ENCODE measurements around the gene DNMBP.

The DNMBP gene

DNA sequence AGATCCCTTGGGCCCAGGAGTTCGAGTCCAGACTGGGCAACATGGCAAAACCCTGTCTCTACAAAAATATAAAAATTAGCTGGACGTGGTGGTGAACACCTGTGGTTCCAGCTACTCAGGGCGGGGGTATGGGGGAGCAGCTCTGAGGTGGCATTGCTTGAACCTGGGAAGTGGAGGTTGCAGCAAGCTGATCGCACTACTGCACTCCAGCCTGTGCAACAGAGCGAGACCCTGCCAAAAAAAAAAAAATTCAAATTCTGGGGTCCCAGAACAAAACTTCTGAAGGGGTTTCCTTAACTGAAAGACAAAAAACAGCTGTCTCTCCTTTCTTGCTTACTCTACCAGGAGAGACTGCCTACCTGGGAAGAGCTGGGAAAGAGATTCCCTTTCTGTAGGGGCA is 27.0 kb downstream of the DNMBP start:
- Histone ChIP-seq H3K36me3 (ENCODE audit: insufficient read depth) (no peaks in the 10 kb centered on the region), H3K4me3 (IDR thresholded peaks at IDR 0.05; ENCODE audit: insufficient read depth, low read depth, low read length) (no peak overlapping the region), H3K27me3 (ENCODE audit: insufficient read depth, low read depth) (no peaks in the 10 kb centered on the region), H3K4me2 (no peak overlapping the region), H3K79me2 (ENCODE audit: insufficient read depth, low read depth) (no peaks in the 10 kb centered on the region), H3K9ac (no peak overlapping the region), H4K20me1 (ENCODE audit: insufficient read depth) (no peaks in the 10 kb centered on the region), H2AFZ (ENCODE audit: low read depth) (no peak overlapping the region), H3K27ac (no peak overlapping the region), H3K4me1 (ENCODE audit: low read depth, poor library complexity, severe bottlenecking) (peaks cover 17% of the 10 kb centered on the region)
- TF ChIP-seq, protein P1, sequence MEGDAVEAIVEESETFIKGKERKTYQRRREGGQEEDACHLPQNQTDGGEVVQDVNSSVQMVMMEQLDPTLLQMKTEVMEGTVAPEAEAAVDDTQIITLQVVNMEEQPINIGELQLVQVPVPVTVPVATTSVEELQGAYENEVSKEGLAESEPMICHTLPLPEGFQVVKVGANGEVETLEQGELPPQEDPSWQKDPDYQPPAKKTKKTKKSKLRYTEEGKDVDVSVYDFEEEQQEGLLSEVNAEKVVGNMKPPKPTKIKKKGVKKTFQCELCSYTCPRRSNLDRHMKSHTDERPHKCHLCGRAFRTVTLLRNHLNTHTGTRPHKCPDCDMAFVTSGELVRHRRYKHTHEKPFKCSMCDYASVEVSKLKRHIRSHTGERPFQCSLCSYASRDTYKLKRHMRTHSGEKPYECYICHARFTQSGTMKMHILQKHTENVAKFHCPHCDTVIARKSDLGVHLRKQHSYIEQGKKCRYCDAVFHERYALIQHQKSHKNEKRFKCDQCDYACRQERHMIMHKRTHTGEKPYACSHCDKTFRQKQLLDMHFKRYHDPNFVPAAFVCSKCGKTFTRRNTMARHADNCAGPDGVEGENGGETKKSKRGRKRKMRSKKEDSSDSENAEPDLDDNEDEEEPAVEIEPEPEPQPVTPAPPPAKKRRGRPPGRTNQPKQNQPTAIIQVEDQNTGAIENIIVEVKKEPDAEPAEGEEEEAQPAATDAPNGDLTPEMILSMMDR (conservative IDR thresholded peaks at IDR 0.05; ENCODE audit: low read depth, low read length) = no peak

DNA sequence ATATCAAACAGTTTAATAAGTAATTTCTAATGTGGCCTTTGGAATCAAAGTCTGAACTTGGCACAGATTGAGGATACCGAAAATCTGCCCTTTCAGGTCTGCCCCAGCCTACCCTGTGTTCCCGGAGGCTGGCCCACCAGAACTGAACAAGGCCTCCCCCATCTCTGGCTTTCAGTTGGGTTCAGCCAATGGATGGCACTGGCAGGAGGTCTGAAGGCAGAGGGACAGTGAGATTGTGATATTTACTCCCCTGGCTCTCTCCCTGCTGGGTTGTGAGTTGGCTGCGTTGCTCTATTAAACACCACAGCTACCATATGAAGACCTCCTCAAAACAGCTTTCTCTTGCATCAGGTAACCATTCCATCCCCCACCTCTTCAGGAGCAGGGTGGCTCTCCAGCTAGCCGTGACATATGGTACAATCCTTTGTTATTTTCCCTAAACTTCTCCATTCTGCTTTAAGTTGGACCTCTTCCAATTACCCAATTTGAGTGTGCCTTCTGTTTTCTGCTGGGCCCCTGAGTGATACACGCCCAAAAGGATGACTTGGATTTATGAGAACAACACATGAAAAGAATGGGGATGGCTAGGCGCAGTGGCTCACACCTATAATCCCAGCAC is 28.1 kb downstream of the DNMBP start:
- Histone ChIP-seq H3K4me1 (ENCODE audit: low read depth, poor library complexity, severe bottlenecking) (peaks cover 21% of the 10 kb centered on the region), H3K4me2 (no peak overlapping the region), H3K36me3 (ENCODE audit: insufficient read depth) (no peaks in the 10 kb centered on the region), H3K4me3 (IDR thresholded peaks at IDR 0.05; ENCODE audit: insufficient read depth, low read depth, low read length) (no peak overlapping the region), H2AFZ (ENCODE audit: low read depth) (no peak overlapping the region), H3K27ac (no peak overlapping the region), H3K9ac (no peak overlapping the region), H3K27me3 (ENCODE audit: insufficient read depth, low read depth) (no peaks in the 10 kb centered on the region), H3K79me2 (ENCODE audit: insufficient read depth, low read depth) (no peaks in the 10 kb centered on the region), H4K20me1 (ENCODE audit: insufficient read depth) (no peaks in the 10 kb centered on the region)
- TF ChIP-seq, protein P1 (conservative IDR thresholded peaks at IDR 0.05; ENCODE audit: low read depth, low read length) = no peak

DNA sequence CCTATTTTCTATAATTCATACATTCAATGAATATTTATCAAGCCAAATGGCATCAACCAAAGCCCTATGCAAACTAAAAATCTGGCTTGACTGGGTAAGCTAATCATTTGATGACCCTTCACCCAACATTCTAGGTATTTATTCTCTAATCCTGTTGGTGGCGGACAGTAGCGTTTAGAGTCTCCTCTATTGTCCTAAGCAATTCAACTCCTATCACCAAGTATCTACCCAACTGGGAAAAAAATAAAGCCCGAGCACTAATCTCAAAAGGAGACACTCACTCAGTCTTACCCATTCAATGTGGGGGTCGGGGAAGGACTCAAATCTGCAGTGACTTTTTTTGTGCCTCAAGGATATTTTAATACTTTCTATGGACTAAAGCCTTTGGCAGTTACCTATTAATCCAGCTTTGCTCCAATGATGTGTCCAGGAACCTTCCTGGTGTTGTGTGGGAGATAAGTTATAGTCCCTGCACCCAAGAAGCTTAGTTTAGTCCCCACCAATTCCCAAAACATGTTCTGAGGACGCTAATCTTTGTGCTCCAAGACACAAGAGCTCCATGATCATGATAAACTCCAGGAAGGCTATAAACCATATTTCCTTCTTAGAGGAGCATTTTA is 30.6 kb downstream of the DNMBP start:
- Histone ChIP-seq H3K36me3 (ENCODE audit: insufficient read depth) (no peaks in the 10 kb centered on the region), H2AFZ (ENCODE audit: low read depth) (no peak overlapping the region), H3K79me2 (ENCODE audit: insufficient read depth, low read depth) (no peaks in the 10 kb centered on the region), H3K4me2 (no peak overlapping the region), H3K4me1 (ENCODE audit: low read depth, poor library complexity, severe bottlenecking) (peaks cover 19% of the 10 kb centered on the region), H3K27ac (no peak overlapping the region), H3K27me3 (ENCODE audit: insufficient read depth, low read depth) (no peaks in the 10 kb centered on the region), H3K9ac (no peak overlapping the region), H4K20me1 (ENCODE audit: insufficient read depth) (no peaks in the 10 kb centered on the region), H3K4me3 (IDR thresholded peaks at IDR 0.05; ENCODE audit: insufficient read depth, low read depth, low read length) (no peak overlapping the region)
- TF ChIP-seq, protein P1 (conservative IDR thresholded peaks at IDR 0.05; ENCODE audit: low read depth, low read length) = no peak

DNA sequence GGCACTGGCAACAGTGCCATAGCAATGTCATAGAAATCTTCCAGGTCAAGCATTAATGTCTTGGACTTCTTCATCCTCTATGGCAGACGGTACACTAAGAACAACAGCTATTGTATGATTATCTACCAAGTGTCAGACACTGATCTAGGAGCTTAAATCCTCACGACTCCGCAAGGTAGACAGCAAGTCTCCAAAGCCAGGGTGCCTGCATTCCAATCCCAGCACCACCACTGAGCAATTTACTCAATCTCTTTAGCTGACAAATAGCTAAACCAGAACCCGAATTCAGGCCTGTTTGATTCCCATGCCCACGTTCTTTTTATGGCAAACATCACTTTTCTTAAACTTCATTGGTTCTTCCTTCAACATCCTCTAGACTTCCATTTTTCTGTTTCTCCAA is 31.8 kb downstream of the DNMBP start:
- Histone ChIP-seq H3K4me3 (IDR thresholded peaks at IDR 0.05; ENCODE audit: insufficient read depth, low read depth, low read length) (no peak overlapping the region), H2AFZ (ENCODE audit: low read depth) (no peak overlapping the region), H3K4me1 (ENCODE audit: low read depth, poor library complexity, severe bottlenecking) (peaks cover 11% of the 10 kb centered on the region), H3K36me3 (ENCODE audit: insufficient read depth) (no peaks in the 10 kb centered on the region), H3K9ac (no peak overlapping the region), H3K79me2 (ENCODE audit: insufficient read depth, low read depth) (no peaks in the 10 kb centered on the region), H3K4me2 (no peak overlapping the region), H4K20me1 (ENCODE audit: insufficient read depth) (no peaks in the 10 kb centered on the region), H3K27me3 (ENCODE audit: insufficient read depth, low read depth) (no peaks in the 10 kb centered on the region), H3K27ac (no peak overlapping the region)
- TF ChIP-seq, protein P1 (conservative IDR thresholded peaks at IDR 0.05; ENCODE audit: low read depth, low read length) = no peak
